Measurements from ENCODE around the gene SPOCK1.

SPOCK1 gene

GRCh38 chr5:137491121-137491520 lies 8.0 kb downstream of the SPOCK1 start:
- DNase-seq, result peak; percentile 62

GRCh38 chr5:137490591-137490990 lies 8.5 kb downstream of the SPOCK1 start:
- DNase-seq, result peak; percentile 83

- no peak for DNase-seq
Measured at GRCh38 chr5:137488974-137489373, 10.2 kb downstream of the SPOCK1 start.

GRCh38 chr5:137488516-137488915 lies 10.6 kb downstream of the SPOCK1 start:
- no peak for DNase-seq

GRCh38 chr5:137487600-137487999 lies 11.5 kb downstream of the SPOCK1 start:
- no peak for DNase-seq

GRCh38 chr5:137486707-137487106 lies 12.4 kb downstream of the SPOCK1 start:
- DNase-seq, result no peak

GRCh38 chr5:137481596-137481995 lies 17.5 kb downstream of the SPOCK1 start:
- DNase-seq, result no peak

- no peak for DNase-seq
Measured at GRCh38 chr5:137478043-137478442, 21.1 kb downstream of the SPOCK1 start.

GRCh38 chr5:137470921-137471220 lies 28.3 kb downstream of the SPOCK1 start:
- DNase-seq, result no peak

- no peak for DNase-seq
Measured at GRCh38 chr5:137470111-137470920, 28.8 kb downstream of the SPOCK1 start.

GRCh38 chr5:137466889-137467288 lies 32.2 kb downstream of the SPOCK1 start:
- DNase-seq, result peak; percentile 29

- DNase-seq, result no peak
Measured at GRCh38 chr5:137465930-137466329, 33.2 kb downstream of the SPOCK1 start.

- DNase-seq, result no peak
Measured at GRCh38 chr5:137462816-137463520, 36.2 kb downstream of the SPOCK1 start.

GRCh38 chr5:137462265-137462590 lies 36.9 kb downstream of the SPOCK1 start:
- no peak for DNase-seq

GRCh38 chr5:137461391-137462264 lies 37.5 kb downstream of the SPOCK1 start:
- no peak for DNase-seq

- DNase-seq, result no peak
Measured at GRCh38 chr5:137454671-137455070, 44.5 kb downstream of the SPOCK1 start.

GRCh38 chr5:137453483-137454080 lies 45.5 kb downstream of the SPOCK1 start:
- DNase-seq, result no peak

GRCh38 chr5:137450759-137451158 lies 48.4 kb downstream of the SPOCK1 start:
- no peak for DNase-seq

GRCh38 chr5:137448868-137449267 lies 50.3 kb downstream of the SPOCK1 start:
- DNase-seq, result no peak

- DNase-seq, result no peak
Measured at GRCh38 chr5:137446615-137447014, 52.5 kb downstream of the SPOCK1 start.

GRCh38 chr5:137446151-137446550 lies 53.0 kb downstream of the SPOCK1 start:
- no peak for DNase-seq

- DNase-seq, result peak; percentile 45
Measured at GRCh38 chr5:137442660-137443059, 56.5 kb downstream of the SPOCK1 start.

GRCh38 chr5:137441476-137441875 lies 57.6 kb downstream of the SPOCK1 start:
- DNase-seq, result no peak
